Activated T-helper 2 cell treated with anti-CD3 and anti-CD28 coated beads, Interferon-gamma antibody, Interleukin-2, Interleukin-4, amounts not matched to agents 10 μg/mL and 5 μg/mL and 100 μg/mL, durations not matched to agents 14 hours and 24 hours and 36 hours (primary cell): ENCODE results near the gene CD55. TPM values are rescaled to one million over a fixed set of nuclear protein-coding genes. Genes with fewer than 3 reads are reported as not detected.
A peak's percentile ranks its signal among the peaks of the same experiment; 100 is the strongest.

ENCODE experiments used
- DNase-seq: peaks from one replicate; pipeline ENCODE4 v3.0.0; 2021; ENCODE audit warnings: low spot score
- H3K27ac Mint-ChIP-seq: one replicate; pipeline ENCODE4 v1.8.0; 2021; ENCODE audit warnings: mixed read lengths
- H3K27me3 Mint-ChIP-seq: one replicate; pipeline ENCODE4 v1.8.0; 2021; ENCODE audit warnings: low read depth, mixed read lengths
- H3K36me3 Mint-ChIP-seq: one replicate; pipeline ENCODE4 v1.8.0; 2021; ENCODE audit warnings: low read depth, mixed read lengths
- H3K4me1 Mint-ChIP-seq: one replicate; pipeline ENCODE4 v1.8.0; 2021; ENCODE audit warnings: low read depth, mixed read lengths
- H3K4me3 Mint-ChIP-seq: one replicate; pipeline ENCODE4 v1.8.0; 2021; ENCODE audit warnings: low read depth, mild to moderate bottlenecking, moderate library complexity, mixed read lengths
- H3K9me3 Mint-ChIP-seq: one replicate; pipeline ENCODE4 v1.8.0; 2021; ENCODE audit warnings: mixed read lengths
- intact Hi-C: fragments of 100-400 bp; cut with micrococcal nuclease; formaldehyde crosslinking; loops from one replicate; pipeline ENCODE4 v1.15.1; 2023
- total RNA-seq: library from RNA; stranded (reverse); gene quantifications from 2 replicates; pipeline ENCODE4 v1.2.3, GENCODE V29; 2022

The CD55 gene
- total RNA-seq, 1 donor from 2014 or later: 132 TPM

GRCh38 chr1:207323425-207324225 is 2.1 kb downstream of the CD55 start:
- DNase-seq: no peak
- no peaks in the 10 kb centered on the region for H3K9me3 Mint-ChIP-seq
- H3K27ac Mint-ChIP-seq: peak overlapping the region; percentile 28
- peaks cover 39% of the 10 kb centered on the region for H3K4me1 Mint-ChIP-seq
- H3K36me3 Mint-ChIP-seq: peaks cover 62% of the 10 kb centered on the region
- intact Hi-C loops: loop anchor here (5.0 kb wide), 1 partner anchor 226 kb away; no protein-coding TSS in a partner anchor
- peak overlapping the region; percentile 80 for H3K4me3 Mint-ChIP-seq
- H3K27me3 Mint-ChIP-seq: no peaks in the 10 kb centered on the region

DNA sequence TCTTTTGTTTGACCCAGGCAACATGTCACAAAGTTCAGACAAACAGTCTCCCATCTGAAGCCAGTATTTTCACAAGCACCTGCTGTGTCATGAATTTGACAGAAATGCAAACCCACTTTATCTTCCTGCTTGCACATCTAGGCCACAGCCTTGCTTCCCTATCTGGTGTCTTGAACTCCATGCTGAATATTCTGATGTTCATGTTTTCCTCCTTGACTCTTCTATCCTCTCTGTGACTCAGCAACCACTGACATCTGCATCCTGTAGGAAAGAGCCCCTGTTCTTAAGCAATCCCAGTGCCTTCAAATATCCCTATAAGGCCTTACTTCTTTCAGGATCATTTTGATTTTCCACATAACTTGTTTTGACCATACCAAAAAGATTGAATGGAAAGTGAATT is 6.5 kb downstream of the CD55 start:
- Mint-ChIP-seq H3K36me3 (peaks cover 95% of the 10 kb centered on the region), H3K27ac (peak overlapping the region; percentile 3), H3K27me3 (no peaks in the 10 kb centered on the region), H3K4me1 (peaks cover 41% of the 10 kb centered on the region), H3K4me3 (no peak overlapping the region), H3K9me3 (peaks cover 4% of the 10 kb centered on the region)
- DNase-seq: no peak
- intact Hi-C loops: no loop called here

GRCh38 chr1:207328908-207329440 is 7.5 kb downstream of the CD55 start:
- no peaks in the 10 kb centered on the region for H3K27me3 Mint-ChIP-seq
- intact Hi-C loops: no loop called here
- H3K36me3 Mint-ChIP-seq: peaks cover 96% of the 10 kb centered on the region
- no peak overlapping the region for H3K27ac Mint-ChIP-seq
- no peak for DNase-seq
- no peak overlapping the region for H3K4me3 Mint-ChIP-seq
- peaks cover 14% of the 10 kb centered on the region for H3K9me3 Mint-ChIP-seq
- peaks cover 42% of the 10 kb centered on the region for H3K4me1 Mint-ChIP-seq

DNA sequence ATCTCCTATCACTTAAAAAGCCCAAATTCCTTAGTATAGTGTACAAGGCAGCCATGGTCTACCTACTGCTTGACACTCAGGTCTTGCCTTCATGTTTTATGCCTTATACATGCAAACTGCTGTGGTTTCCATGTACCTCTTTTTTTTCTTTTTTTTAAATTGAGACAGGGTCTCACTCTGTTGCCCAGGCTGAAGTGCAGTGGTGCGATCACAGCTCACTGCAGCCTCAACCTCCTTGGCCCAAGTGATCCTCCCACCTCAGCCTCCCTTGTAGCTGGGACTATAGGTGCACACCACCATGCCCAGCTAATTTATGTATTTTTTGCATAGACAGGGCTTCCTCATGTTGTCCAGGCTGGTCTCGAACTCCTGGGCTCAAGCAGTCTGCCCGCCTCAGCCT is 8.0 kb downstream of the CD55 start:
- Mint-ChIP-seq H3K27me3 (no peaks in the 10 kb centered on the region), H3K4me3 (no peak overlapping the region), H3K9me3 (peaks cover 19% of the 10 kb centered on the region), H3K36me3 (peaks cover 96% of the 10 kb centered on the region), H3K4me1 (peaks cover 44% of the 10 kb centered on the region), H3K27ac (no peak overlapping the region)
- no peak for DNase-seq
- intact Hi-C loops: no loop called here

GRCh38 chr1:207330011-207330710 is 8.7 kb downstream of the CD55 start:
- intact Hi-C loops: loop anchor here (10.0 kb wide), 1 partner anchor 545 kb away; no protein-coding TSS in a partner anchor
- no peaks in the 10 kb centered on the region for H3K27me3 Mint-ChIP-seq
- no peak overlapping the region for H3K27ac Mint-ChIP-seq
- DNase-seq: no peak
- peaks cover 98% of the 10 kb centered on the region for H3K36me3 Mint-ChIP-seq
- H3K4me1 Mint-ChIP-seq: peaks cover 50% of the 10 kb centered on the region
- peaks cover 21% of the 10 kb centered on the region for H3K9me3 Mint-ChIP-seq
- H3K4me3 Mint-ChIP-seq: no peak overlapping the region

- Mint-ChIP-seq H3K4me1 (peaks cover 60% of the 10 kb centered on the region), H3K27me3 (no peaks in the 10 kb centered on the region)
Measured at GRCh38 chr1:207331354-207332313, 10.2 kb downstream of the CD55 start.

GRCh38 chr1:207333009-207333600 is 11.6 kb downstream of the CD55 start:
- Mint-ChIP-seq H3K4me1 (peaks cover 61% of the 10 kb centered on the region), H3K36me3 (peaks cover 96% of the 10 kb centered on the region), H3K4me3 (no peak overlapping the region), H3K27me3 (no peaks in the 10 kb centered on the region), H3K27ac (peak overlapping the region; percentile 18), H3K9me3 (peaks cover 21% of the 10 kb centered on the region)
- no peak for DNase-seq
- intact Hi-C loops: loop anchor here (10.0 kb wide), 1 partner anchor 548 kb away; no protein-coding TSS in a partner anchor

More at GRCh38 chr1:207331354-207332313, 10.2 kb downstream of the CD55 start:
- H3K4me3 Mint-ChIP-seq: no peak overlapping the region
- H3K36me3 Mint-ChIP-seq: peaks cover 96% of the 10 kb centered on the region
- H3K9me3 Mint-ChIP-seq: peaks cover 21% of the 10 kb centered on the region
- intact Hi-C loops: loop anchor here (10.0 kb wide), 1 partner anchor 547 kb away; no protein-coding TSS in a partner anchor
- no peak for DNase-seq
- H3K27ac Mint-ChIP-seq: no peak overlapping the region

- H3K4me1 Mint-ChIP-seq: peaks cover 59% of the 10 kb centered on the region
- H3K27ac Mint-ChIP-seq: peak overlapping the region; percentile 78
- no peaks in the 10 kb centered on the region for H3K27me3 Mint-ChIP-seq
- DNase-seq: no peak
- peaks cover 95% of the 10 kb centered on the region for H3K36me3 Mint-ChIP-seq
- intact Hi-C loops: loop anchor here (10.0 kb wide), 1 partner anchor 549 kb away; no protein-coding TSS in a partner anchor
- peak overlapping the region; percentile 13 for H3K4me3 Mint-ChIP-seq
- H3K9me3 Mint-ChIP-seq: peaks cover 21% of the 10 kb centered on the region
Measured at GRCh38 chr1:207333620-207334019, 12.1 kb downstream of the CD55 start.

DNA sequence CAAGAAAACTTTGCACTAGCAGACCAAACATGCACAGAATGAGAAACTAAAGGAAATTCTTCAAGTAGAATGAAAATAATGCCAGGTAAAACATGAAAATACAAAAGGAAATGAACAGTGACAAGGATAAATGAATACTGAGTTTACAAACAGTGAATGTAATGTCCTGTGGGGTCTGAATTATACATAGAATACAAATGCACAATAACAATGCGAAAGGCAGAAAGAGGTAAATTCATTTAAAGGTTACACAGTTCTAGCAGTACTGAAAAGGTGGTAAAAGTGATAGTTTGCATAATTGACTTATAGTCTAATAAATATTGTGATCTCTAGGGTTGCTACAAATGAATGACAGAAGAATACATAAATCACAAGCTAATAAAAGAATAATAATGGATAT is 12.9 kb downstream of the CD55 start:
- peaks cover 53% of the 10 kb centered on the region for H3K4me1 Mint-ChIP-seq
- intact Hi-C loops: loop anchor here (10.0 kb wide), 1 partner anchor 550 kb away; no protein-coding TSS in a partner anchor
- peak overlapping the region; percentile 78 for H3K27ac Mint-ChIP-seq
- DNase-seq: no peak
- peak overlapping the region; percentile 40 for H3K4me3 Mint-ChIP-seq
- H3K9me3 Mint-ChIP-seq: peaks cover 21% of the 10 kb centered on the region
- H3K27me3 Mint-ChIP-seq: no peaks in the 10 kb centered on the region
- peaks cover 91% of the 10 kb centered on the region for H3K36me3 Mint-ChIP-seq

- H3K36me3 Mint-ChIP-seq: peaks cover 91% of the 10 kb centered on the region
- no peak overlapping the region for H3K4me3 Mint-ChIP-seq
- peaks cover 56% of the 10 kb centered on the region for H3K4me1 Mint-ChIP-seq
- H3K27ac Mint-ChIP-seq: peak overlapping the region; percentile 78
- intact Hi-C loops: loop anchor here (5.0 to 10.0 kb wide), 3 partner anchors 117 to 550 kb away; partner anchors contain the start of genes CR2, PFKFB2 and YOD1
- no peaks in the 10 kb centered on the region for H3K27me3 Mint-ChIP-seq
- DNase-seq: no peak
- peaks cover 21% of the 10 kb centered on the region for H3K9me3 Mint-ChIP-seq
Measured at GRCh38 chr1:207335138-207335537, 13.7 kb downstream of the CD55 start.

- Mint-ChIP-seq H3K4me3 (peak overlapping the region; percentile 53), H3K27me3 (no peaks in the 10 kb centered on the region), H3K36me3 (peaks cover 91% of the 10 kb centered on the region), H3K4me1 (peaks cover 51% of the 10 kb centered on the region), H3K27ac (peak overlapping the region; percentile 92), H3K9me3 (peaks cover 22% of the 10 kb centered on the region)
- DNase-seq: no peak
- intact Hi-C loops: loop anchor here (1.0 to 10.0 kb wide), 9 partner anchors 15 to 551 kb away; partner anchors contain the start of genes CD55, CR2, PFKFB2 and YOD1
Measured at GRCh38 chr1:207335695-207336363, 14.4 kb downstream of the CD55 start.
